Islet of Langerhans (tissue), 1 donor: ENCODE results near the gene TMEM144.
"Not testable (repeated sequence)": the region's sequence is repeated elsewhere in the genome, so short reads cannot be mapped to it uniquely, and the experiment has no call there.

Source experiments
- FAIRE-seq: peaks from one replicate; lab custom pipeline; 2011; peaks lifted over from hg19 to GRCh38; lab: Jason Lieb, UNC

TMEM144 gene

DNA sequence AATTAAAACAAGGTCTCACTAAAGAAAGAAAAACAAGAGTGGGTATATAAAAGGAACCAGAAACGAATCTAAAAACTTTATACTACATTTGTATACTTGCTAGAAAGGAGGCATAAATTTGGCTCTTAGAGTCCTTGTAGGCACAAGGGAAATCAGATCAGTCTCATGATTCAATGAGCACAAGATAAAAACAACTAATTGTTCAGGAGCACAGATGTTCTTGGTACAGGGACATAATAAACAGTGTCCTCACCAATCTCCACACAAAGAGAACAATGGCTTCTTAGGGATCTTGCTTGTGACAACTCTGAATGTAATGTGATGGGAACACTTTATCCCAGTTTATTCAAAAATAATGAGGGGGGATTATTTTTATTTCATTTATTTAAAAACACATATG lies 28.3 kb downstream of the TMEM144 start:
- no peak for FAIRE-seq

- FAIRE-seq = no peak
These were observed 28.9 kb downstream of the TMEM144 start for GRCh38 chr4:158239196-158239595.

DNA sequence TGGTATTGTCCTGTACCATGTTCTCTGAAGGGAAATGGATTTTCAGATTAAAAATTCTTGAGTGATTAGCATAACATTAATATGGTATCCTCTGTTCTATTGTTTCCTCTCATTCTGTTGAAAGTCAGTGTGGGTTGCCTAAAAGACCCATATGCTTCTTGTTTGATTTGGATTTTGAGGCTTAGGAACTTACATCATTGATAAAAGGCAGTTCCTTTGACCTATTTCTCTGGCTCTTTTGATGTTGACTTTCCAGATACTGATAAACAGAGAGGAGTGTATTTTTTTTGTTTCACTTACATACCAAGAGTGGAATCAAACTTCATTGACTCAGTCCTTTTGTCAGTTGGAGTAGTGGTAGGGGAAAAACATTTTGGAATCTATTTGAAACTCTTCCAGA lies 32.8 kb downstream of the TMEM144 start:
- FAIRE-seq = no peak

DNA sequence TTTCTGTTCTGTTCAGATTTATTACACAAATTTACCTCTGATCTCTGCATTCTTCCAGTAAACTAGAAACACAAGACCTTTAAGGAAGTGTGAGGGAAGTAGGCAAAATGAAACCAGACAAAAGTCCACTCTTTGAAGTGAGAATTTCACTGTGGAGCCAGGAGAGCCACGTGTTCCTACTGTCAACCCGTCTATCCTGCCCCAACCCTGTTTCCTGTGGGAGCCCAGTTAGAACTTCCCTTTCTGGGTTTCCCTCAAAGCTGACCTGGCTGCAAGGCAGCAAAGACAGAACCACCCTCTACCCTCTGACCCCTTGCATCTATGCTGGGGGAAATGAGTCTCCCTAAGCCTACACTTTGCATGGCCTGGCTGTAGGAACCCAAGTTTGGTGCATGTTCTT lies 40.0 kb downstream of the TMEM144 start:
- FAIRE-seq = no peak

- peak; percentile 99 for FAIRE-seq
These were observed 43.2 kb downstream of the TMEM144 start for GRCh38 chr4:158253350-158253980.

DNA sequence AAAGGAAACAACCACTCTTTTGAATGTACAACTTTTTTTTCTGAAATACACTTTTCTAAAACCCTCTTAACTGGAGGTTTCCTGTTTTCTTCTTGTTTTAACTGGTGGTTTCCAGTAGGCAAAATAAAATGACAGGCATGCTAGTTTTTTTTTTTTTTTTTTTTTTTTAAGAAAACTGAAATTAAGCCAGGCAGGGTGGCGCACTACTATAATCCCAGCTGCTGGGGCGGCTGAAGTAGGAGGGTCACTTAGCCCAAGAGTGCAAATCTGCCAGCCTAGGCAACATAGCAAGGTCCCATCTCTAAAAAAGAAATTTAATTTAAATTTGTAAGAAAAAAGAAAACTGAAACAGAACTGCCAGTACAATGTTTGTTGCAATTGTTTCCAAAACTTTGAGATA lies 44.0 kb downstream of the TMEM144 start:
- FAIRE-seq = no peak

DNA sequence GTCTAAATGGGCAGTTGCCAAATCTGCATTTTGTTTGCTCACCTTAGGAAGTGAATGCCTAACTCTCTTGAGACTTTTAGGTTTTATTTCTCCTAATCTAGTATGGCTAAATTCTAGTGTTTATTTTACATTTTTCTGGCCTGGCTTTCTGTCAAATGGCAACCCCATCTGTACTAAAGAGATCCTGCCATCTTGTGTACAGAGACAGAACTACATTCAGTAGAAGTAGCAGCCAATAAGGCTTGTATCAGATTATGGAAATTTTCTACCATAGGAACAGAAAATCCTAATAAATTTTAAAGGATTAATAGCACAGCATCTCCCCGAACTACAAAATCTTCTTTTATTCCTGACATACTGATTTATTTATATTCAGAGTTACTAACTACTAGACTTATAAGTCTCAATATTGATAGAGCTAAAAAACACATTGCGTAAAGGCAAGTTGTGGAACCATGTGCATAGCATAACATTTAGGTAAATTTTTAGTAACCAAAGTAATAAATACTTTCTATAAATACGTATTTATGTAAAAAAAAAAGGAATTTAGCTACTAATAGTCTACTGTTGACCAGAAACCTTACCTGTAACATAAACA lies 45.5 kb downstream of the TMEM144 start:
- FAIRE-seq = peak; percentile 96

DNA sequence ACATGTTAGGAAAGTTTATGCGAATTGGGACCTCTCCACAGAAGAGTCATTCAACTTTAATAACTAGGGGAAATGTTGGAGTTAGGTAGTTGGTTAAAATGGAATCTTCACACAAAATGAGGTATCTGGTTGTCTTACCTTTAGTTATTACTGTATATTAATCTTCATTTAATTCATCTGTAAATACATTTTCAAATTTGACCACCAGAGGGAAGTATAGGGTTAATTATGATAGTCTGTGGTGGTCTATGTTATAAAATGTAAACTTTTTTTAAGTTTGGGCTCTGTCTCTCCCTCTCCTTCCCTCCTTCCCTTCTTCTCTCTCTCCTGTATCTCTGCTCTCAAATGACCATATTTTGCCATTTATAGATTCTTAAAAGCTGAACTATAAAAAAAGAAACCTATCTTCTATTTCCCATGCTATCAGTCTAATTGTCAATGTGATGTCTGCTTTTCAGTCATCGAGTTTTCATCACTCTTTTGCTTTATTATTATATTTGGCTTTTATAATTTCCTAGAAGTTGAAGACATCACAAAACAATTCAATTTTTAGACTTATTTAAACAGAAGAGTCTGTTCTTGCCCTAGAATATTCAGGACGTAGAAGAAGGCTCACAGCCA lies 49.8 kb downstream of the TMEM144 start:
- peak; percentile 33 for FAIRE-seq

GRCh38 chr4:158261480-158261879 lies 51.2 kb downstream of the TMEM144 start:
- no peak for FAIRE-seq

DNA sequence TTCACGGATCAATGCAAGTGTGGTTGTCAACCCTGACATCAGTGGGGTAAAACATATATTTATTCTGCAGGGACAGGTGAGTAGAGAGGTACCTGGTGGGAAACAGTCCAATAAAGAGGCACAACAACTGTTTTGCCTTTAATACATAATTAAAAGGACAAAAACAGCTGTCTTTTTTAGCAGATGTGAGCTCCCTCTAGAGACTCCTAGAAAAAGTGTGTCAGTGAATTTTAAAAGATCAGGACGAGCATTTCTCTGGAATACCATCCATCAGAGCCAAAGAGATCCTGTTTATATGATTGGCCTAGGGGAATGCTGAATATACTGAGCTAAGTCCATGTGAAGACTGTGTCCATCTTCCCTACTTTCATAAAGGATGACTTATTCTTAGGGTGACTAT lies 58.3 kb downstream of the TMEM144 start:
- no peak for FAIRE-seq

DNA sequence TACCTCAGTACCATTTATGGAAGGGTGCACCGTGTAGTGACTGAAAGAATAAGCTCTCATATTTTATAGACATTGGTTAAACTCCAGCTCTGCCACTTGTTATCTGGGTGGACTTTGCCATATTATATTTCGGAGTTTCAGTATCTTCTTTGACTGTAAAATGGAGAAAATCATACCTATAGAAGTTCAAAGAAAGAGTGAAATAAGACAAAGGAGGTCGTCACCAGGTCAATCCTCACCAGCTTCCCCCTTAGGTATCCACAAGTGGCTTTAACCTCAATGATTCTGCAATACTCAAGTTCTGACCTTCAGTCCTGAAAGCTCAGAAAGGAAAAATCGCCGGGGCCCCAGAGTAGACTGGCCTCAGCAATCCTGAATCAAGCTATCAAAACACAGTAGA lies 64.3 kb downstream of the TMEM144 start:
- FAIRE-seq = no peak

GRCh38 chr4:158277558-158277957 lies 67.3 kb downstream of the TMEM144 start:
- FAIRE-seq = no peak

GRCh38 chr4:158279052-158279451 lies 68.8 kb downstream of the TMEM144 start:
- FAIRE-seq = not testable (repeated sequence)

DNA sequence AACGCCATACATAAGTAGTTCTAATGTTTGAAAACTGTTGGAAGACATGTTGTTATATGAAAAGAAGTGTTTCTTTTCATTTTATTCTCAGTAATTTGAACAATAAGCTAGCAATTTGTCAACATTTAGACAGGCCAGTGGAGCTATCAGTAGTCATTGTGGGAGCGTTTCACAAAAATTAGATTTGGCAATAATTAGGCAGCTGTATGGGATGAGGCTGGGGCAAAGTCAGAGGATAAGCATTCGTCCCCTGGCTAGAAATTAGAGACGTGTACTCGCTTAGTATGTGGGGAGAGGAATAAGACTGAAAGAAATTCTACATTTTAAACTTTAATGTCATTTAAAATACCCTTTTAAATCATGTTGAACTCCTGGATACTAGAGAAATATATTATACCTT lies 70.6 kb downstream of the TMEM144 start:
- no peak for FAIRE-seq

- FAIRE-seq = no peak
These were observed 72.0 kb downstream of the TMEM144 start for GRCh38 chr4:158282252-158282651.

- FAIRE-seq = no peak
These were observed 75.3 kb downstream of the TMEM144 start for GRCh38 chr4:158285429-158286216.

GRCh38 chr4:158290912-158291311 lies 80.6 kb downstream of the TMEM144 start:
- no peak for FAIRE-seq

GRCh38 chr4:158291334-158292055 lies 81.2 kb downstream of the TMEM144 start:
- no peak for FAIRE-seq

GRCh38 chr4:158292156-158292555 lies 81.9 kb downstream of the TMEM144 start:
- no peak for FAIRE-seq

DNA sequence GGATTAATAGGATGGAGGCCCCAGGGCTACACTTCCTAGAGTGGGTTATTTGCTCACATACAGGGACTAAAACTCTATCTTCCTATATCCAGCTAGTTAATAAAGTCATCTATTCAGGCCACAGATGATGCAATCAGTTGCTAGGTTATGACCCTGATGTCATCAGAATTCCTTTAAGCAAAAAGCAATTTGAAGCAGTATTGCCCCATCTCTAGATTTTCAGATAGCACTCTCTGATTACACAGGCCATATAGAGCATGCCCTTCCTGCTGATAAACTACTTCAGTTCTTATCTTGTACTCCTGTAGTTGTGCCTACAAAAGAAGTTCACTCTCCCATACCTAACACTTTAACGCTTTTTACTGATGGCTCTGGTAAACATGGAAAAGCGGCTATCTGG lies 84.8 kb downstream of the TMEM144 start:
- FAIRE-seq = no peak

DNA sequence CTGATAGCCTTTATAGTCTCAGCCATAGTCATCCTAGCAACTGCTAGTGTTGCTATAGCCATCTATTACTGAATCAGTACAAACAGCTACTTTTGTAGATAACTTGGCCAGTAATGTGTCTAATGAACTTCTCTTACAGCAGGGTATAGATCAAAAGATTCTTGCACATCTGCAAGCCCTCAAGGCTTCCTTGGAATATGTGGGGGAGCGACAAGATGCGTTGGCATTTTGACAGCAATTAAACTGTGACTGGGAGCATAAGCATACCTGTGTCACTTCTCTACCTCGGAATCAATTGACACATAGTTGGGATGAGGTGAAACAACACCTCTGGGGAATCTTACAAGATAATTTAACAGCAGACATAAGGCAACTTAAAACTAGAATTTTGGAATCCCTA lies 87.6 kb downstream of the TMEM144 start:
- FAIRE-seq = no peak

DNA sequence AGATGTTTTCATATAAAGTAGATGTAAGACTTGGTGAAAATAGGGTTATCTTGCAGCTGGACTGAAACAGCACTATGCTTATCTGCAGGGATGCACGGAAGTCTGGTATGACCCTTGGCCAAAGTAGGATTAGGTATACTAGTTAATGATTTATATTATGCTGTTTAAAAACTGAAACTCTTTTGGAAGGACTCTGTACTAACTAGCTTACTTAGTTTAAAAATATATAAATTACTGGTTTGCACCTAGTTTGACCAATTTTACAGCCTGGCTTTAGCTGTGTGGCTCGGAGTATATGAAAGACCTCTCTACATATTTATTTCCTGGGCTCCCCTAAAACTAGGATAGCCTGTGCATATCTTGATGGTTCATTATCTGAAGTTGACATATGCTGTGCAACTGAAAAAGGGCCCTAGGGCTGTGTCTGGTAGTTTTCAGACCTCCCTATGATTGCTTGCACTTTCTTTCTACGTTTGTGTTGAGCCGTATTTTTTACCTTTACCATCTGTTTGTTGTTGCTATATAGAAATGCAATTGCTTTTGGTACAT lies 89.2 kb downstream of the TMEM144 start:
- FAIRE-seq = no peak
